ENCODE measurements around the gene MDM2. TPM values are rescaled to one million over a fixed set of nuclear protein-coding genes. Genes with fewer than 3 reads are reported as not detected.

Gene MDM2
- total and polyA plus RNA-seq, 10 of the 15 experiments (the other 5 are each of a cell fraction or from before 2014, with no cell fraction given): 48.2 to 174 (median 85.0) TPM

- TF ChIP-seq REST (IDR thresholded peaks at IDR 0.05; ENCODE audit: low read depth, low read length): no peak
- TF ChIP-seq DPF2 (IDR thresholded peaks at IDR 0.05): peak; percentile 83
- peak; percentile 80 for TF ChIP-seq NFIC (IDR thresholded peaks at IDR 0.05; ENCODE audit: low read depth, low read length)
- TF ChIP-seq SMAD5 (IDR thresholded peaks at IDR 0.05; ENCODE audit: low read depth): peak; percentile 90
- peak; percentile 89; the same call in 1 of the 2 replicates for TF ChIP-seq PAX8 (IDR thresholded peaks at IDR 0.05)
- TF ChIP-seq CTCF (IDR thresholded peaks at IDR 0.05 in 2 of 3, conservative IDR thresholded peaks at IDR 0.05 in 1 of 3; ENCODE audit: control insufficient read depth in 2 of 3, extremely low read depth in 1 of 3, insufficient read depth in 1 of 3, low read depth in 3 of 3, low read length in 3 of 3): no peak
- TF ChIP-seq MXI1 (IDR thresholded peaks at IDR 0.05; ENCODE audit: low read depth, low read length): peak; percentile 88
- TF ChIP-seq MYC (IDR thresholded peaks at IDR 0.05; ENCODE audit: insufficient read depth, insufficient read length, insufficient replicate concordance, low read length, severe bottlenecking): no peak
- peak; percentile 85 for TF ChIP-seq RELB (IDR thresholded peaks at IDR 0.05; ENCODE audit: low read depth)
- peak; percentile 94; the same call in 1 of the 2 replicates for TF ChIP-seq FOXM1 (IDR thresholded peaks at IDR 0.05; ENCODE audit: low read depth, low read length)
- TF ChIP-seq POLR2AphosphoS5 (IDR thresholded peaks at IDR 0.05; ENCODE audit: low read length): peak; percentile 99
- peak; percentile 49; the same call in 1 of the 2 replicates for TF ChIP-seq TCF7 (IDR thresholded peaks at IDR 0.05; ENCODE audit: borderline replicate concordance)
- TF ChIP-seq CREM (IDR thresholded peaks at IDR 0.05; ENCODE audit: low read depth): peak; percentile 78; the same call in 1 of the 2 replicates
- TF ChIP-seq SMAD1 (IDR thresholded peaks at IDR 0.05; ENCODE audit: low read depth, partially characterized antibody): peak; percentile 95
- peak; percentile 72 for TF ChIP-seq CREB1 (IDR thresholded peaks at IDR 0.05; ENCODE audit: low read depth)
- no peak for TF ChIP-seq HCFC1 (IDR thresholded peaks at IDR 0.05; ENCODE audit: low read length)
- TF ChIP-seq BHLHE40 (IDR thresholded peaks at IDR 0.05; ENCODE audit: borderline replicate concordance in 1 of 2, low read depth in 2 of 2, low read length in 1 of 2): peak; percentile 64 to 86
- peak; percentile 47; the same call in 1 of the 2 replicates for TF ChIP-seq JUNB (IDR thresholded peaks at IDR 0.05)
- peak; percentile 99 for TF ChIP-seq SKIL (IDR thresholded peaks at IDR 0.05; ENCODE audit: low read depth, poor library complexity, severe bottlenecking)
- peak; percentile 70 for TF ChIP-seq POLR2A (IDR thresholded peaks at IDR 0.05; ENCODE audit: low read depth, low read length)
- peak; percentile 79 for TF ChIP-seq KLF5 (IDR thresholded peaks at IDR 0.05; ENCODE audit: partially characterized antibody)
Measured at GRCh38 chr12:68808388-68809189, 612 bp downstream of the MDM2 start (continued).

Data from GM12878 (cell line).